ENCODE data around the gene ZNHIT6.
"Not testable (repeated sequence)": the region's sequence is repeated elsewhere in the genome, so short reads cannot be mapped to it uniquely, and the experiment has no call there.

The ZNHIT6 gene

DNA sequence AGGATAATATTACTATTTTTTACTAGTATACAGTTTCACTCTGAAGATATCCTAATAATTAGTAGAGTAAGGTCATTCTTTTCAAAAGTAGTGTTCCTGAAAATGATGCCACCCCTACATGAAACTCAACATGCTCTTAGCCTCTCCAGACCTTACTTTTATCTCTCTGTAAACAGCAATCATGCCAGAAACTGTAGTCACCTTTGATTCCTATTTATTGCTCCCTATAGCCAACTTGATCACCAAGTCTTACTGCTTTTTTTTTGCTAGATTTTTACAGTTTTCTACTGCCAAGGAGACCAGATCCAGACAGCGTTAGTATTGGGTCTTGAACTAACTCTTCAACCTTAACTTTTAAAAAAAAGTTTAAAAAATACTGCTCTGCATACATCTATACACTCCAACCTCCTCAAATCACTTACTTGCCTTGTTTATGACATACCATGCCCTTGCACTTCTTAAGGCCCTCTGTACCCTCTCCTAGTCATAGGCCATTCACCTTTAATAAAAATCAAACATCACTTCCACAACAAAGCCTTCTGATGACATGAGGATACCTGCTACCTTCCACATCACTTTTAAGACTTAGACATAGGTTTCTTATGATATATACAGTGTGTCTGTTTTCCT is 36.1 kb downstream of the ZNHIT6 start:
- no peak for DNase-seq (ENCODE audit: low read depth in 2 of 2)

GRCh38 chr1:85665932-85666331 is 42.3 kb downstream of the ZNHIT6 start:
- no peak for DNase-seq (ENCODE audit: low read depth in 2 of 2)

GRCh38 chr1:85663382-85663781 is 44.9 kb downstream of the ZNHIT6 start:
- DNase-seq (ENCODE audit: low read depth in 2 of 2): no peak

GRCh38 chr1:85661767-85662166 is 46.5 kb downstream of the ZNHIT6 start:
- no peak for DNase-seq (ENCODE audit: low read depth in 2 of 2)

GRCh38 chr1:85660541-85660940 is 47.7 kb downstream of the ZNHIT6 start:
- DNase-seq (ENCODE audit: low read depth in 2 of 2): no peak

DNA sequence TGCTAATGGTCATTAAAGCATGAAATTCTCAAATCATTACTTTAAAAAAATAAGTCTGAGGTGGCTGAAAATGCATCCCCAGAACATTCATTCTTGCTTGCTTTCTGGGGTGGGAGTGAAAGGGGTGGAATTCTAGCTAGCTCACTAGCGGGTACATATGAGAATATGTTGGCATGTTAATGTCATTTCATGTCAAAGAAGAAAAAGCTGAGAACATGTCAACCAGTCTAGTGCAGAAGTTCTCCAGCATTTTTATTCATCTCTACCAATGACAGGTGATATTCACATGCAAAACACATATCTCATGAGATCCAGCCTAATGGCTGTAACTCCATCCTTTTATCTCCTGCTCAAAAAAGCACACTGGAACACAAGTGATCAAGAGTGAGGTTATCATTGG is 49.1 kb downstream of the ZNHIT6 start:
- DNase-seq (ENCODE audit: low read depth in 2 of 2): no peak

- no peak for DNase-seq (ENCODE audit: low read depth in 2 of 2)
These were observed 51.3 kb downstream of the ZNHIT6 start for GRCh38 chr1:85656948-85657347.

GRCh38 chr1:85656256-85656655 is 52.0 kb downstream of the ZNHIT6 start:
- no peak for DNase-seq (ENCODE audit: low read depth in 2 of 2)

DNA sequence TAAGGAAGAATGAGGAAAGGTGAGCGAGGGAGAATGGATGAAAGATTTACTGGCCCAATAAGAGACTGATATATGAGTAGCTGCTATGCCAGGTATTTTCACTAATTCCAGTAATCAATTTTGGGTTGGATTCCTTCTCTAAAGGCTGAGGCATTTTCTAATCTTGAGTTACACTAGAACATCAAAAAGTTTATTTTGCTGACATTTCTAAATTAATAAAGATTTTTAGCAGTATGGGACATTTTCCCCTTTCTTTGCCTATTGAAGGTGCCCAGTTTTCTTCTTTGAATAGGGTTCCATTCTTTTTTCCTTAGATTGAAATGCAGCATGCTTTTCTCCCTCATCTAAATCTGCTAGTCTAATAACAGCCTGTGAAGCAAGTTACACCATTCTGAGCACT is 52.9 kb downstream of the ZNHIT6 start:
- DNase-seq (ENCODE audit: low read depth in 2 of 2): no peak

GRCh38 chr1:85654066-85654782 is 54.0 kb downstream of the ZNHIT6 start:
- no peak for DNase-seq (ENCODE audit: low read depth in 2 of 2)

GRCh38 chr1:85652327-85652726 is 55.9 kb downstream of the ZNHIT6 start:
- DNase-seq (ENCODE audit: low read depth in 2 of 2): no peak

DNA sequence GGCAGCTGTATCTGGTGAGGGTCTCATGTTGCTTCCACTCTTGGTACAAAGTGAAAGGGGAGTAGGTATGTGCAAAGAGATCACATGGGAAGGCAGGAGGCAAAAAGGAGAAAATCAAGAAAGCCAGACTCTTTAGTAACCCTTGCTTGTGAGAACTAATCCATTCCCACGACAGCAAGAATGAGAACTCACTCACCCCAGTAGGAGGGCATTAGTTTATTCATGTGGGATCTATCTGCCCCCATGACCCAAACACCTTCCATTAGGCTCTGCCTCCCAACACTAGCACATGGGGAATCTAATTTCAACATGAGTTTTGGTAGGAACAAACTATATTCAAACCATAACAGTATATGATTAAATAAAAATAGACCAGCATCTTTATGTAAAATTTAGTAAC is 57.6 kb downstream of the ZNHIT6 start:
- DNase-seq (ENCODE audit: low read depth in 2 of 2): no peak

DNA sequence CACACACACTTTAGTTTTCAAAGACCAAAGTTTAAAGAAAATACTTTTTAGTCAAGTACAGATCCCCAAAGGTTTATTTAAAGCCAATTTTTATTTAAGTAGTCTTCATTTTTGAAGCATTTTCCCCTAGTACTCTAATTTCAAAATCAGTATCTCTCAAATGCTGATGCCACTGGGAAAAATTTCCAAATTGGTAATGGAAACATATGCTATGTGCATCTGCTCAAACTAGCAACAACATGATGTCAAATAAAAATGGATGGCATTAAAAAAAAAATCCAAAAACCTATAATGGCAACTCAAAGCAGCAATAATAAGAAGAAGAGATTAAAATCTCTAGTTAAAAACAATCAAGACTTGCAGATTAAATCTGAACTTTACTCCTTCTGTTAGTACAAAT is 58.6 kb downstream of the ZNHIT6 start:
- DNase-seq (ENCODE audit: low read depth in 2 of 2): no peak

DNA sequence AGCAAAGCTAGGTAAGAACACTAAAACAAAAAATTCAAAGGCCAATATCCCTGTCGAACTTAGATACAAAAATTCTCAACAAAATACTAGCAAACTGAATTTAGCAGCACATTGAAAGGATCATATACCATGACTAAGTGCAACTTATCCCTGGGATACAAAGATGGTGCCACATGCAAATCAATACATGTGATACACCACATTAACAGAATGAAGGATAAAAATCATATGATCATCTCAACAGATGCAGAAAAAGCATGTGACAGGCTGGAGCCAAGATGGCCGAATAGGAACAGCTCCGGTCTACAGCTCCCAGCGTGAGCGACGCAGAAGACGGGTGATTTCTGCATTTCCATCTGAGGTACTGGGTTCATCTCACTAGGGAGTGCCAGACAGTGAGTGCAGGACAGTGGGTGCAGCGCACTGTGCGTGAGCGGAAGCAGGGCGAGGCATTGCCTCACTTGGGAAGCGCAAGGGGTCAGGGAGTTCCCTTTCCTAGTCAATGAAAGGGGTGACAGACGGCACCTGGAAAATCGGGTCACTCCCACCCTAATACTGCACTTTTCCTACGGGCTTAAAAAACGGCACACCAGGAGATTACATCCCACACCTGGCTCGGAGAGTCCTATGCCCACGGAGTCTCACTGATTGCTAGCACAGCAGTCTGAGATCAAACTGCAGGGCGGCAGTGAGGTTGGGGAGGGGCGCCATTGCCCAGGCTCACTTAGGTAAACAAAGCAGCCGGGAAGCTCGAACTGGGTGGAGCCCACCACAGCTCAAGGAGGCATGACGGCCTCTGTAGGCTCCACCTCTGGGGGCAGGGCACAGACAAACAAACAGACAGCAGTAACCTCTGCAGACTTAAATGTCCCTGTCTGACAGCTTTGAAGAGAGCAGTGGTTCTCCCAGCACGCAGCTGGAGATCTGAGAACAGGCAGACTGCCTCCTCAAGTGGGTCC is 66.4 kb downstream of the ZNHIT6 start:
- not testable (repeated sequence) for DNase-seq (ENCODE audit: low read depth in 2 of 2)

- not testable (repeated sequence) for DNase-seq (ENCODE audit: low read depth in 2 of 2)
These were observed 68.3 kb downstream of the ZNHIT6 start for GRCh38 chr1:85639920-85640319.

DNA sequence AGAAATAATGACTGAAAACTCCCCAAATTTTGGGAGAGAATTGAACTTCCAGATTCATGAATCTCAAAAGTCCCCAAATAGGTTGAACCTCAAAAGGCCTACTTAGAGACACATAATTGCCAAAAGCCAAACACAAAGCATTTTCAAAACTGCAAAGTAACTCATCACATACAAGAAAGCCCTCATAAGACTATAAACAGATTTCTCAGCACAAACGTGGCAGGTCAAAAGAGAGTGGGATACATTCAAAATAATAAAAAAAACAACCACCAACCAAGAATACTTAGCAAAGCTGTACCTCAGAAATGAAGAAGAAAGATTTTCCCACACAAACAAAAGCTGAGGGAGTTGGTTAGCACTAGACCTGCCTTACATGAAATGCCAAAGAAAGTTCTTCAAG is 69.8 kb downstream of the ZNHIT6 start:
- no peak for DNase-seq (ENCODE audit: low read depth in 2 of 2)

- no peak for DNase-seq (ENCODE audit: low read depth in 2 of 2)
These were observed 77.7 kb downstream of the ZNHIT6 start for GRCh38 chr1:85630493-85630892.

GRCh38 chr1:85629532-85629920 is 78.7 kb downstream of the ZNHIT6 start:
- no peak for DNase-seq (ENCODE audit: low read depth in 2 of 2)

DNA sequence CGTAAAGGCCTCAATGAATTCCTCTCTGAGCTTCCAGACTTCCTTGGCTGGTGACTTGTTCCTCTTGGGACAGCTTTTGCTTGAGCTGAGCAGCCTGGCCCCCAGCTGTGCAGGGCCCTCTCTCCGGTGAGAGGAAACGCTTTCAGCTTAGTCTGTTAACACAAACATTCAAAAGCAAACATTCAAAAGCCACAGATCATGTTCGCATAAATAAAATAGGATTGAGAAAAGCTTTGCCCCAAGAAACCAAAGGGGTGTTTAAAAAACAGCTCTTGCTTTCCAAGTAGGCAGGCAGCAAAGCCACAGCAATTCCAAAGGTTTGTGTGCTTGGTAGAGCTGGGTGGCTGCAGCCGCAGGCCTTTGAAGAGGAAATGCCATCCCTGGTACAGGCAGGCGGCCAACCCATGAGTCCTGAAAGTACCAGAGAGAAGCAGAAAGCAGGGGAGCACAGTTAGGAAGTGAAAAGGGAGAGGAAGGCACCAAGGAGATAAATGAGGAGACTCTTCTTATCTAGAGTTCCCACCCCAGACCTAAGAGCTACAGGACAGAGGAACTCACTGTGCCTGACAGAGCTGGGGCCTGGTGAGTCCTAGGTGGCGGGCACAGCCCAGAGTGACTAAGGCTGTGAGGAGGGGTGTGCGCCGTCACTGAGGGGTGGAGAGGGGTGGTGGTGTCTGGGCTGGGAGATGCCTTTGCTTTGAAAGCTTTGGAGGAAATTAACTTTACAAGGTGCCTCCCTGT is 79.3 kb downstream of the ZNHIT6 start:
- no peak for DNase-seq (ENCODE audit: low read depth in 2 of 2)

DNA sequence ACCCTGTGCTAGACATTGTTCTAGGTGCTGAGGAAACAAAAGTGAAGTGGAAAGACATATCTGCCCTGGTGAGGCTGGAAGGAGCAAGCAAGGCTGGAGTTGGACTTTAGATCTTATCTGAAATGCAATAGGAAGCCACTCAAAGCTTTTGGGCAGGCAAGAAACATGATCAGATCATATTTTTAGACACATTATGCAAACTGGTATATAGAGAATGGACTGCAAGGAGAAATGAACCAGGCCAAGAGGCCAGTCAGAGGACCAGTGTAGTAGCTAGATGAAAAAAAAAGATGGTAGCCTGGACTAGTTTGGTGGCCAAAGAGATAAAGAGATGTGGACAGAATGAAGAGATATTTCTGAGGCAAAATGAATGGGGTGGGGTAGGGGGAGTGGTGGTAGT is 81.4 kb downstream of the ZNHIT6 start:
- DNase-seq (ENCODE audit: low read depth in 2 of 2): no peak

DNA sequence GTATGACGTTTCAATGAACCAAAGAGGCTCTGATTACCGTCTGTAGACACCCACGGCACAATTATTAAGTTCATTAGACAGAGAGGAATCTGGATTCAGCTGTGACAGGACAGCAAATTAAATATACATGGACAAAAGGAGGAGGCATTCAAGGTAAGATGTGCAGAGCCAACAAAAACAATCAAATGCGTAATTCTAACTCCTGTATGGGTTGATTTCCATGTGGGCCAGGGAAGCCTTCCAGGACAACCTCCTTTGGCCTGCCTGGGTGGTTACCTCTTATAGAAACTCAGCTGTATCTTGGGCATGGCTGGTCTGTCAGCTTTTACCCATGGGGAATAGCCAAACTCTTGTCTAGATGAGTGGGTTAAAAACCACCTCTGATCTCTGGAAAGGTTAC is 83.9 kb downstream of the ZNHIT6 start:
- DNase-seq (ENCODE audit: low read depth in 2 of 2): no peak

- DNase-seq (ENCODE audit: low read depth in 2 of 2): no peak
These were observed 85.2 kb downstream of the ZNHIT6 start for GRCh38 chr1:85623061-85623471.
